ENCODE measurements around the gene TNPO2. TPM values are rescaled to one million over a fixed set of nuclear protein-coding genes. Genes with fewer than 3 reads are reported as not detected.
A peak's percentile ranks its signal among the peaks of the same experiment; 100 is the strongest.

The TNPO2 gene
- total RNA-seq, 1 donor from 2014 or later = 64.5 TPM

- DNase-seq (ENCODE audit: low spot score) = peak; percentile 96
- peak within 1 kb of the TSS; percentile 97 for H3K27ac Mint-ChIP-seq (ENCODE audit: unreplicated experiment)
- no peaks in the 10 kb centered on the region for H3K27me3 Mint-ChIP-seq (ENCODE audit: low read depth)
- peaks cover 10% of the 10 kb centered on the region for H3K4me1 Mint-ChIP-seq (ENCODE audit: low read depth)
- TF ChIP-seq, protein P1, sequence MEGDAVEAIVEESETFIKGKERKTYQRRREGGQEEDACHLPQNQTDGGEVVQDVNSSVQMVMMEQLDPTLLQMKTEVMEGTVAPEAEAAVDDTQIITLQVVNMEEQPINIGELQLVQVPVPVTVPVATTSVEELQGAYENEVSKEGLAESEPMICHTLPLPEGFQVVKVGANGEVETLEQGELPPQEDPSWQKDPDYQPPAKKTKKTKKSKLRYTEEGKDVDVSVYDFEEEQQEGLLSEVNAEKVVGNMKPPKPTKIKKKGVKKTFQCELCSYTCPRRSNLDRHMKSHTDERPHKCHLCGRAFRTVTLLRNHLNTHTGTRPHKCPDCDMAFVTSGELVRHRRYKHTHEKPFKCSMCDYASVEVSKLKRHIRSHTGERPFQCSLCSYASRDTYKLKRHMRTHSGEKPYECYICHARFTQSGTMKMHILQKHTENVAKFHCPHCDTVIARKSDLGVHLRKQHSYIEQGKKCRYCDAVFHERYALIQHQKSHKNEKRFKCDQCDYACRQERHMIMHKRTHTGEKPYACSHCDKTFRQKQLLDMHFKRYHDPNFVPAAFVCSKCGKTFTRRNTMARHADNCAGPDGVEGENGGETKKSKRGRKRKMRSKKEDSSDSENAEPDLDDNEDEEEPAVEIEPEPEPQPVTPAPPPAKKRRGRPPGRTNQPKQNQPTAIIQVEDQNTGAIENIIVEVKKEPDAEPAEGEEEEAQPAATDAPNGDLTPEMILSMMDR (IDR thresholded peaks at IDR 0.05) = no peak
- H3K36me3 Mint-ChIP-seq (ENCODE audit: low read depth) = peaks cover 10% of the 10 kb centered on the region
- H3K9me3 Mint-ChIP-seq (ENCODE audit: low read depth) = no peaks in the 10 kb centered on the region
- peak within 1 kb of the TSS; percentile 82 for H3K4me3 Mint-ChIP-seq (ENCODE audit: unreplicated experiment)
Measured at GRCh38 chr19:12696366-12697335, 27.1 kb downstream of the TNPO2 start, which contains the start of gene FBXW9. TSS of gene FBXW9 (minus strand) at chr19:12696631. CDS start at chr19:12696581, 50 bp downstream.

GRCh38 chr19:12695997-12696365 is 27.8 kb downstream of the TNPO2 start:
- Mint-ChIP-seq H3K36me3 (ENCODE audit: low read depth) (peaks cover 10% of the 10 kb centered on the region), H3K4me3 (ENCODE audit: unreplicated experiment) (peak overlapping the region; percentile 82), H3K9me3 (ENCODE audit: low read depth) (no peaks in the 10 kb centered on the region), H3K27ac (ENCODE audit: unreplicated experiment) (no peak overlapping the region), H3K27me3 (ENCODE audit: low read depth) (no peaks in the 10 kb centered on the region), H3K4me1 (ENCODE audit: low read depth) (peaks cover 10% of the 10 kb centered on the region)
- DNase-seq (ENCODE audit: low spot score) = no peak
- TF ChIP-seq, protein P1 (IDR thresholded peaks at IDR 0.05) = no peak

DNA sequence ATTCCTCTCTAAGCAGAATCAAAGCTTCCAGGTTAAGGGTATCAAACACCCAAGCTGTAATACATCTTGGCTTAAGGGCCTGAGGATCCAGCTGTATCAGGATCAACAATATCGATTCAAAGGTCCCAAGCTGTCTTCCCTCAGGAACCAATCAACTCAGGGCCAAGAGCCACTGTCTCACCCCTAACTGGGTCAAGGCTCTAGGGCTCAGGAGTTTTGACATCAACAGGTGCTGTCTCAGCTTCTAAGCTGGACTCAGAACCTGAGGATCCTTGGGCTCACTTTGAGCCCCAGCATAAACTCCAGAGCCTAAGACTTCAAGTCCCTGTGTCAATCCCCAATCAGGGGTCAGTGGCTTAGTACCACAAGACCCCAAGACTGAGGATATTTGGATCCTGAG is 28.2 kb downstream of the TNPO2 start:
- TF ChIP-seq, protein P1 (IDR thresholded peaks at IDR 0.05) = no peak
- Mint-ChIP-seq H3K4me3 (ENCODE audit: unreplicated experiment) (peak overlapping the region; percentile 82), H3K4me1 (ENCODE audit: low read depth) (peaks cover 10% of the 10 kb centered on the region), H3K36me3 (ENCODE audit: low read depth) (peaks cover 6% of the 10 kb centered on the region), H3K27me3 (ENCODE audit: low read depth) (no peaks in the 10 kb centered on the region), H3K9me3 (ENCODE audit: low read depth) (no peaks in the 10 kb centered on the region), H3K27ac (ENCODE audit: unreplicated experiment) (no peak overlapping the region)
- DNase-seq (ENCODE audit: low spot score) = no peak

- no peaks in the 10 kb centered on the region for H3K9me3 Mint-ChIP-seq (ENCODE audit: low read depth)
- peaks cover 6% of the 10 kb centered on the region for H3K36me3 Mint-ChIP-seq (ENCODE audit: low read depth)
- peaks cover 10% of the 10 kb centered on the region for H3K4me1 Mint-ChIP-seq (ENCODE audit: low read depth)
- TF ChIP-seq, protein P1 (IDR thresholded peaks at IDR 0.05) = no peak
- no peaks in the 10 kb centered on the region for H3K27me3 Mint-ChIP-seq (ENCODE audit: low read depth)
- no peak overlapping the region for H3K4me3 Mint-ChIP-seq (ENCODE audit: unreplicated experiment)
- DNase-seq (ENCODE audit: low spot score) = no peak
- no peak overlapping the region for H3K27ac Mint-ChIP-seq (ENCODE audit: unreplicated experiment)
Measured at GRCh38 chr19:12695096-12695495, 28.6 kb downstream of the TNPO2 start.

DNA sequence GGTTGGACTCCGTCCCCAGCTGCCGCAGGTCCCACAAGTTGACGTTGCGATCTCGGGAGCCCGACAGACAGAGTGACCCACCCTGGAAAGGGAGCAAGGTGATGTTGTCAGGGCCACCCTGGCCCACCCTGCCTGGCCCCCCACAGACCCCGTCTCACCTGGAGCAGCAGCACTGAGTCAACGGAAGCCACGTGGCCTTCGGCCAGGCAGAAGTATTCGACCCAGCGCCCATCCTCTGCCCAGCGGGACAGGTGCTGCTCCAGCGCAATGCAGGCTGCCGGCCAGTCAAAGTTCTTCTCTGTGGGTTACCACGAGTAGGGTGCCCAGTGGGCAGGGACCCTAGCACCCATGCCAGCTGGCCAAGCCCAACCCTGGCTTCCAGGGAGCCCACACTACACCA is 29.1 kb downstream of the TNPO2 start:
- Mint-ChIP-seq H3K27me3 (ENCODE audit: low read depth) (no peaks in the 10 kb centered on the region), H3K4me1 (ENCODE audit: low read depth) (peaks cover 10% of the 10 kb centered on the region), H3K9me3 (ENCODE audit: low read depth) (no peaks in the 10 kb centered on the region), H3K27ac (ENCODE audit: unreplicated experiment) (no peak overlapping the region), H3K4me3 (ENCODE audit: unreplicated experiment) (no peak overlapping the region), H3K36me3 (ENCODE audit: low read depth) (peaks cover 5% of the 10 kb centered on the region)
- DNase-seq (ENCODE audit: low spot score) = peak; percentile 92
- TF ChIP-seq, protein P1 (IDR thresholded peaks at IDR 0.05) = no peak

Measured in chondrocyte (in vitro differentiated cells).